Subcutaneous adipose tissue (tissue), 4 donors: ENCODE measurements around the gene DOCK4. TPM values are rescaled to one million over a fixed set of nuclear protein-coding genes. Genes with fewer than 3 reads are reported as not detected.

Experiments
- total RNA-seq, 4 donors: library from RNA; depleted of rRNA; stranded (reverse); fragments of >200 nt; gene quantifications; one replicate each; pipeline ENCODE4 v1.1.0, GENCODE V29; 2016
- TF ChIP-seq, protein P1 (sequence below): fragments of 450-650 bp; IDR thresholded peaks from one replicate; pipeline ENCODE4 v1.5.1; 2016; ENCODE audit warnings: low read depth, mild to moderate bottlenecking, control low read depth, antibody characterized with exemption, moderate library complexity

DOCK4 gene
- total RNA-seq, 4 donors from 2014 or later = 44.3 to 59.3 (median 52.5) TPM

- TF ChIP-seq, protein P1, sequence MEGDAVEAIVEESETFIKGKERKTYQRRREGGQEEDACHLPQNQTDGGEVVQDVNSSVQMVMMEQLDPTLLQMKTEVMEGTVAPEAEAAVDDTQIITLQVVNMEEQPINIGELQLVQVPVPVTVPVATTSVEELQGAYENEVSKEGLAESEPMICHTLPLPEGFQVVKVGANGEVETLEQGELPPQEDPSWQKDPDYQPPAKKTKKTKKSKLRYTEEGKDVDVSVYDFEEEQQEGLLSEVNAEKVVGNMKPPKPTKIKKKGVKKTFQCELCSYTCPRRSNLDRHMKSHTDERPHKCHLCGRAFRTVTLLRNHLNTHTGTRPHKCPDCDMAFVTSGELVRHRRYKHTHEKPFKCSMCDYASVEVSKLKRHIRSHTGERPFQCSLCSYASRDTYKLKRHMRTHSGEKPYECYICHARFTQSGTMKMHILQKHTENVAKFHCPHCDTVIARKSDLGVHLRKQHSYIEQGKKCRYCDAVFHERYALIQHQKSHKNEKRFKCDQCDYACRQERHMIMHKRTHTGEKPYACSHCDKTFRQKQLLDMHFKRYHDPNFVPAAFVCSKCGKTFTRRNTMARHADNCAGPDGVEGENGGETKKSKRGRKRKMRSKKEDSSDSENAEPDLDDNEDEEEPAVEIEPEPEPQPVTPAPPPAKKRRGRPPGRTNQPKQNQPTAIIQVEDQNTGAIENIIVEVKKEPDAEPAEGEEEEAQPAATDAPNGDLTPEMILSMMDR = no peak
These were observed 313.6 kb downstream of the DOCK4 start for GRCh38 chr7:111892588-111892987.

DNA sequence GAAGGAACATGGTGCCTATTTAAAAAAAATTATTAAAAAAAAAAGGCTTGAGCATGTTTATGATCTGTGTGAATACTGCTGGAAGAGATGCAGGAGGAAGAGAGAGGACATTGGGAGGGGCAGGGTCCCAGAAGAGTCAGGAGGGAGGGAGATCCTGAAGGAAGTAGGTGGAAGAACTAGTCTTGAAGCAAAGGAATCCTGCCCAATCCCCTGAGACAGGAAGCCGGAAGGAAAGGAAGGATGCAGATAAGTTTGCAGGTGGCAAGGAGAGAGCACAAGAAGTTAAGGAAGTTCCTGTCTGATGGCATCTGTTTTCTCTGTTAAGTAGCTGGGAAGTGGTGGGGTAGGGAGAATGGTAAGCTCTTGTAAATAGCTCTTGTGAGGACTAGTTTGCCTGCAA is 318.5 kb downstream of the DOCK4 start:
- TF ChIP-seq, protein P1 = no peak

- TF ChIP-seq, protein P1 = no peak
These were observed 320.0 kb downstream of the DOCK4 start for GRCh38 chr7:111886233-111886632.

- TF ChIP-seq, protein P1 = no peak
These were observed 323.0 kb downstream of the DOCK4 start for GRCh38 chr7:111883241-111883640.

GRCh38 chr7:111878785-111879184 is 327.4 kb downstream of the DOCK4 start:
- TF ChIP-seq, protein P1 = no peak

GRCh38 chr7:111877931-111878330 is 328.3 kb downstream of the DOCK4 start:
- TF ChIP-seq, protein P1 = no peak

- TF ChIP-seq, protein P1 = no peak
These were observed 332.1 kb downstream of the DOCK4 start for GRCh38 chr7:111873963-111874690.
